Naive thymus-derived CD4-positive, alpha-beta T cell (primary cell): ENCODE results near the gene ACVR1B. TPM values are rescaled to one million over a fixed set of nuclear protein-coding genes. Genes with fewer than 3 reads are reported as not detected.
A peak's percentile ranks its signal among the peaks of the same experiment; 100 is the strongest.

Source experiments
- ATAC-seq: fragments of 150-1000 bp; cut with Tn5 transposase; 2 replicates; pipeline ENCODE4 v1.10.0; 2021; ENCODE audit warnings: mild to moderate bottlenecking, moderate library complexity
- CTCF ChIA-PET: fragments of 350-600 bp; sonication (Branson Sonifier 250); formaldehyde crosslinking; loops from one replicate; lab custom pipeline; 2021; ENCODE audit warnings: antibody characterized with exemption; lab: Charles Lee
- POLR2A ChIA-PET: fragments of 350-600 bp; sonication (Branson Sonifier 250); formaldehyde crosslinking; loops from one replicate; lab custom pipeline; 2021; ENCODE audit warnings: antibody characterized with exemption, inconsistent platforms; lab: Charles Lee
- DNase-seq, 9 donors: peaks; one replicate each; pipeline versions ENCODE4 v3.0.0 to v3.0.0-alpha.2; 2020 to 2022; ENCODE audit warnings: mixed read lengths in 1 of 9
- H3K27ac ChIP-seq: one replicate; pipeline ENCODE4 v1.7.0; 2013; ENCODE audit warnings: mild to moderate bottlenecking, low read depth, low read length, moderate library complexity
- H3K27me3 ChIP-seq, 2 donors: one replicate each; pipeline ENCODE4 v1.7.0; 2013; ENCODE audit warnings: low read length in 2 of 2, mild to moderate bottlenecking in 2 of 2, moderate library complexity in 2 of 2; ENCODE audit not compliant: control insufficient read depth in 2 of 2, insufficient read depth in 2 of 2
- H3K36me3 ChIP-seq, 3 experiments: 1 replicate in 2 of 3; 2 replicates in 1 of 3; pipeline ENCODE4 v1.7.0; 2013; ENCODE audit warnings: low read length in 3 of 3, mild to moderate bottlenecking in 3 of 3, moderate library complexity in 1 of 3; ENCODE audit not compliant: insufficient read depth in 3 of 3, control insufficient read depth in 2 of 3
- H3K4me1 ChIP-seq, 2 donors: one replicate each; pipeline ENCODE4 v1.7.0; 2013; ENCODE audit warnings: low read length in 2 of 2, mild to moderate bottlenecking in 2 of 2, moderate library complexity in 1 of 2; ENCODE audit not compliant: control insufficient read depth in 2 of 2, insufficient read depth in 2 of 2
- H3K4me3 ChIP-seq: 2 replicates; pipeline ENCODE4 v1.7.0; 2013; ENCODE audit warnings: mild to moderate bottlenecking, low read length
- H3K9me3 ChIP-seq, 3 experiments: 1 replicate in 2 of 3; 2 replicates in 1 of 3; pipeline ENCODE4 v1.7.0; 2013; ENCODE audit warnings: low read length in 3 of 3; ENCODE audit not compliant: control insufficient read depth in 2 of 3
- H3K27ac Mint-ChIP-seq, 9 donors: one replicate each; pipeline ENCODE4 v1.8.0; 2020 to 2022; ENCODE audit warnings: mixed read lengths in 9 of 9, mild to moderate bottlenecking in 8 of 9, moderate library complexity in 5 of 9, inconsistent platforms in 2 of 9
- H3K27me3 Mint-ChIP-seq, 5 donors: one replicate each; pipeline ENCODE4 v1.8.0; 2021 to 2022; ENCODE audit warnings: mixed read lengths in 5 of 5, mild to moderate bottlenecking in 1 of 5
- H3K36me3 Mint-ChIP-seq, 5 donors: one replicate each; pipeline ENCODE4 v1.8.0; 2020 to 2022; ENCODE audit warnings: mixed read lengths in 5 of 5, mild to moderate bottlenecking in 3 of 5, inconsistent platforms in 1 of 5
- H3K4me1 Mint-ChIP-seq, 7 donors: one replicate each; pipeline ENCODE4 v1.8.0; 2020 to 2022; ENCODE audit warnings: mixed read lengths in 7 of 7, mild to moderate bottlenecking in 3 of 7, inconsistent platforms in 1 of 7
- H3K4me3 Mint-ChIP-seq, 10 donors: one replicate each; pipeline ENCODE4 v1.8.0; 2020 to 2022; ENCODE audit warnings: mild to moderate bottlenecking in 10 of 10, mixed read lengths in 10 of 10, moderate library complexity in 6 of 10, inconsistent platforms in 2 of 10
- H3K9me3 Mint-ChIP-seq, 11 donors: one replicate each; pipeline ENCODE4 v1.8.0; 2020 to 2022; ENCODE audit warnings: mixed read lengths in 11 of 11, mild to moderate bottlenecking in 4 of 11, inconsistent platforms in 1 of 11, moderate library complexity in 1 of 11
- intact Hi-C, 2 donors: fragments of 100-400 bp; cut with micrococcal nuclease; formaldehyde crosslinking; loops; one replicate each; pipeline ENCODE4 v1.15.1; 2023
- polyA plus RNA-seq, 2 donors: library from polyadenylated mRNA; unstranded; fragments of 300-500 nt; fragmentation: Illumina TruSeq; gene quantifications; one replicate each; pipeline ENCODE4 v1.2.3, GENCODE V29; 2021
- total RNA-seq, 6 experiments: library from RNA in 5 of 6; stranded (reverse) in 5 of 6; gene quantifications; 1 replicate in 5 of 6; 2 replicates in 1 of 6; pipeline ENCODE4 v1.2.3 and lab custom pipeline; 2021 to 2026

ACVR1B gene
- total and polyA plus RNA-seq, 7 experiments from 2014 or later = 2.5 to 14.8 (median 12.8) TPM

- intact Hi-C loops = no loop called here
- Mint-ChIP-seq H3K36me3 (peaks cover 4 to 7% (median 5%) of the 10 kb centered on the region in 5 donors), H3K27ac (peak overlapping the region in 5 of 9 donors; percentile 2 to 40 (median 6)), H3K4me1 (peaks cover 5 to 71% (median 57%) of the 10 kb centered on the region in 7 donors), H3K4me3 (peak overlapping the region in 3 of 10 donors; percentile 8 to 28 (median 20)), H3K27me3 (peaks cover 0 to 9% (median 0%) of the 10 kb centered on the region in 5 donors), H3K9me3 (no peaks in the 10 kb centered on the region)
- no peak overlapping the region for H3K27ac ChIP-seq
- ChIA-PET POLR2A (no interaction called here), CTCF (interaction anchor here (0.6 to 2.4 kb wide), 2 partner anchors 11 to 14 kb away, joined by 3 to 21 read pairs; no protein-coding TSS in a partner anchor)
- H3K4me1 ChIP-seq = peaks cover 0 to 16% of the 10 kb centered on the region in 2 donors
- DNase-seq (no peak), ATAC-seq (no peak)
- H3K4me3 ChIP-seq = no peak overlapping the region
- H3K27me3 ChIP-seq = no peaks in the 10 kb centered on the region
- no peaks in the 10 kb centered on the region for H3K9me3 ChIP-seq
- no peaks in the 10 kb centered on the region for H3K36me3 ChIP-seq
Observed at GRCh38 chr12:51960488-51960887, 9.0 kb downstream of the ACVR1B start.

GRCh38 chr12:51960890-51961289 lies 9.4 kb downstream of the ACVR1B start:
- no peaks in the 10 kb centered on the region for H3K9me3 Mint-ChIP-seq
- H3K4me1 ChIP-seq = peaks cover 0 to 16% of the 10 kb centered on the region in 2 donors
- peaks cover 4 to 9% (median 5%) of the 10 kb centered on the region in 5 donors for H3K36me3 Mint-ChIP-seq
- peak overlapping the region in 7 of 9 donors; percentile 2 to 82 (median 16) for H3K27ac Mint-ChIP-seq
- H3K27me3 ChIP-seq = no peaks in the 10 kb centered on the region
- DNase-seq (no peak), ATAC-seq (no peak)
- H3K27me3 Mint-ChIP-seq = peaks cover 0 to 9% (median 0%) of the 10 kb centered on the region in 5 donors
- POLR2A ChIA-PET = no interaction called here
- intact Hi-C loops = no loop called here
- no peak overlapping the region for H3K4me3 ChIP-seq
- H3K4me3 Mint-ChIP-seq = peak overlapping the region in 3 of 10 donors; percentile 8 to 28 (median 20)
- H3K9me3 ChIP-seq = no peaks in the 10 kb centered on the region
- CTCF ChIA-PET = interaction anchor here (0.6 to 2.4 kb wide), 2 partner anchors 10 to 14 kb away, joined by 3 to 21 read pairs; no protein-coding TSS in a partner anchor
- H3K4me1 Mint-ChIP-seq = peaks cover 5 to 71% (median 57%) of the 10 kb centered on the region in 7 donors
- no peaks in the 10 kb centered on the region for H3K36me3 ChIP-seq
- H3K27ac ChIP-seq = no peak overlapping the region

GRCh38 chr12:51961834-51962233 lies 10.3 kb downstream of the ACVR1B start:
- Histone ChIP-seq H3K4me3 (no peak overlapping the region), H3K27me3 (no peaks in the 10 kb centered on the region), H3K27ac (peak overlapping the region; percentile 44), H3K4me1 (peaks cover 0 to 16% of the 10 kb centered on the region in 2 donors), H3K36me3 (no peaks in the 10 kb centered on the region), H3K9me3 (no peaks in the 10 kb centered on the region)
- POLR2A ChIA-PET = interaction anchor here (1.0 to 1.4 kb wide), 3 partner anchors 9 to 15 kb away, joined by 3 to 7 read pairs (median 3); no protein-coding TSS in a partner anchor
- no peaks in the 10 kb centered on the region for H3K9me3 Mint-ChIP-seq
- H3K4me3 Mint-ChIP-seq = peak overlapping the region in 9 of 10 donors; percentile 1 to 69 (median 34)
- peak; percentile 57 for ATAC-seq
- peak in 2 of 9 donors; percentile 31 for DNase-seq
- H3K27ac Mint-ChIP-seq = peak overlapping the region in 8 of 9 donors; percentile 25 to 89 (median 68)
- intact Hi-C loops = loop anchor here in 1 of 2 donors (1.0 kb wide), 2 partner anchors 8 kb away; no protein-coding TSS in a partner anchor
- CTCF ChIA-PET = interaction anchor here (0.7 to 2.4 kb wide), 5 partner anchors 9 to 64 kb away, joined by 3 to 21 read pairs (median 4); no protein-coding TSS in a partner anchor
- H3K36me3 Mint-ChIP-seq = peaks cover 4 to 10% (median 5%) of the 10 kb centered on the region in 5 donors
- H3K4me1 Mint-ChIP-seq = peaks cover 5 to 67% (median 54%) of the 10 kb centered on the region in 7 donors
- H3K27me3 Mint-ChIP-seq = peaks cover 0 to 11% (median 0%) of the 10 kb centered on the region in 5 donors

GRCh38 chr12:51962737-51963136 lies 11.2 kb downstream of the ACVR1B start:
- intact Hi-C loops = loop anchor here in 1 of 2 donors (1.0 kb wide), 2 partner anchors 8 kb away; no protein-coding TSS in a partner anchor
- Histone ChIP-seq H3K4me3 (no peak overlapping the region), H3K9me3 (no peaks in the 10 kb centered on the region), H3K27me3 (no peaks in the 10 kb centered on the region), H3K36me3 (no peaks in the 10 kb centered on the region), H3K4me1 (peaks cover 0 to 16% of the 10 kb centered on the region in 2 donors), H3K27ac (no peak overlapping the region)
- Mint-ChIP-seq H3K4me3 (peak overlapping the region in 6 of 10 donors; percentile 7 to 59 (median 26)), H3K27ac (peak overlapping the region in 3 of 9 donors; percentile 4 to 49 (median 18)), H3K9me3 (no peaks in the 10 kb centered on the region), H3K4me1 (peaks cover 5 to 63% (median 51%) of the 10 kb centered on the region in 7 donors), H3K27me3 (peaks cover 0 to 11% (median 0%) of the 10 kb centered on the region in 5 donors), H3K36me3 (peaks cover 4 to 8% (median 5%) of the 10 kb centered on the region in 5 donors)
- ATAC-seq = no peak
- ChIA-PET POLR2A (interaction anchor here (1.0 to 1.4 kb wide), 3 partner anchors 8 to 14 kb away, joined by 3 to 7 read pairs (median 3); no protein-coding TSS in a partner anchor), CTCF (interaction anchor here (0.7 to 2.4 kb wide), 5 partner anchors 8 to 77 kb away, joined by 3 to 21 read pairs (median 4); no protein-coding TSS in a partner anchor)
- no peak for DNase-seq

- H3K4me3 Mint-ChIP-seq = no peak overlapping the region
- Histone ChIP-seq H3K36me3 (no peaks in the 10 kb centered on the region), H3K27ac (no peak overlapping the region), H3K4me3 (no peak overlapping the region), H3K4me1 (peaks cover 0 to 16% of the 10 kb centered on the region in 2 donors), H3K9me3 (no peaks in the 10 kb centered on the region), H3K27me3 (no peaks in the 10 kb centered on the region)
- H3K4me1 Mint-ChIP-seq = peaks cover 5 to 59% (median 46%) of the 10 kb centered on the region in 7 donors
- POLR2A ChIA-PET = interaction anchor here (0.9 to 1.1 kb wide), 2 partner anchors 12 to 15 kb away, joined by 3 read pairs; no protein-coding TSS in a partner anchor
- H3K27me3 Mint-ChIP-seq = peaks cover 0 to 13% (median 0%) of the 10 kb centered on the region in 5 donors
- no peaks in the 10 kb centered on the region for H3K9me3 Mint-ChIP-seq
- CTCF ChIA-PET = interaction anchor here (1.2 to 1.5 kb wide), 2 partner anchors 17 to 36 kb away, joined by 3 to 4 read pairs; no protein-coding TSS in a partner anchor
- no peak for DNase-seq
- H3K36me3 Mint-ChIP-seq = peaks cover 4 to 8% (median 5%) of the 10 kb centered on the region in 5 donors
- no peak for ATAC-seq
- no peak overlapping the region for H3K27ac Mint-ChIP-seq
- intact Hi-C loops = no loop called here
Observed at GRCh38 chr12:51963477-51963876, 12.0 kb downstream of the ACVR1B start.

- Histone ChIP-seq H3K4me1 (peaks cover 45 to 49% of the 10 kb centered on the region in 2 donors), H3K9me3 (no peaks in the 10 kb centered on the region), H3K27ac (no peak overlapping the region), H3K27me3 (no peaks in the 10 kb centered on the region), H3K36me3 (no peaks in the 10 kb centered on the region), H3K4me3 (no peak overlapping the region)
- intact Hi-C loops = loop anchor here (1.0 to 10.0 kb wide), 4 partner anchors 7 to 545 kb away; partner anchors contain the start of genes ACVR1B (in 1 of the 2) and SLC4A8 (in 1 of the 2)
- ATAC-seq (no peak), DNase-seq (no peak)
- Mint-ChIP-seq H3K36me3 (peaks cover 0 to 9% (median 1%) of the 10 kb centered on the region in 5 donors), H3K27me3 (peaks cover 0 to 32% (median 0%) of the 10 kb centered on the region in 5 donors), H3K4me3 (peak overlapping the region in 8 of 10 donors; percentile 14 to 73 (median 50)), H3K9me3 (no peaks in the 10 kb centered on the region), H3K27ac (peak overlapping the region in 5 of 9 donors; percentile 31 to 76 (median 61)), H3K4me1 (peaks cover 48 to 73% (median 62%) of the 10 kb centered on the region in 7 donors)
- POLR2A ChIA-PET = interaction anchor here (1.2 kb wide), 1 partner anchor 8 kb away, joined by 3 read pairs; no protein-coding TSS in a partner anchor
- CTCF ChIA-PET = interaction anchor here (1.0 to 3.1 kb wide), 3 partner anchors 8 to 78 kb away, joined by 3 to 21 read pairs (median 17); no protein-coding TSS in a partner anchor
Observed at GRCh38 chr12:51969643-51970042, 18.1 kb downstream of the ACVR1B start.
